ENCODE measurements around the gene IL1RAPL1. TPM values are rescaled to one million over a fixed set of nuclear protein-coding genes. Genes with fewer than 3 reads are reported as not detected.
A peak's percentile ranks its signal among the peaks of the same experiment; 100 is the strongest.

IL1RAPL1 gene
- total and polyA plus RNA-seq, 2 donors (not counting 3 experiments of a cell fraction or from before 2014, with no cell fraction given): 0.79 to 1.3 TPM

DNA sequence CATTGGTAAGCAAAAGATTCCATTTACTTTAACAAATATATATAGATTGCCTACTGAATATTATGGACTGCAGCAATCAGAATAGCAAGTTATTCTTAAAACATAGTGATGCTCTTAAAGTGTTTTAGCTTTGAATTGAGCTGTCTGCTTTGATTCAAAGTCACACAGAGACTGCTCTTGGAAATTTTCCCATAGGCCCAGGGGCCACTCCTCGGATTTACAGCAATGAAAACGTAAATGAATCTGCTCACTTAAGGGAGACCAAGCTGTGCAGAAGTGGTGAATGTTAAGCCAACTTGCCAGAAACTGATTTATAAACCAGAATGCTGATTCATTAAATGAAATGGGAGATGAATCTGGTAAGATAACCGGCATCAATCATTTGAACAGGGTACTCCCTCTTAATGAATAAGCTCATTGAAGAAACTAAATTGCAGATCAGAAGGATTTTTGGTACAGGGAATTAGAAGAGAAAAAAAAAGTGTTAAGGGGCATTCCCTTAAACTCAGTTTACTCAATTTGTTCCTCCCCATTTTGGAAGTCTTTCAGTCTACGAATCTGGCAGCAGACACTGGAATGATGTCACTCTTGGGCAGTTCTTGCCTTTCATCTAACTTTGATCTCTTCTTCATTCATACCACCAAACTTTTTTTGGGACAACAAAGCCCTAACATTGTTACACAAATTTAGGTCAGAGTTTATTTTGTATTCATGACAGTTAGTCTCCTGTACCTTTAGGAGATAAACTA is 1264.8 kb downstream of the IL1RAPL1 start:
- Histone ChIP-seq H3K4me3 (replicated peaks in 1 of 3; ENCODE audit: insufficient read depth in 1 of 3, low read depth in 1 of 3, low read length in 3 of 3) (no peak overlapping the region), H3K27ac (ENCODE audit: insufficient read depth, low read depth, low read length) (no peak overlapping the region), H3K4me1 (ENCODE audit: control insufficient read depth, extremely low read depth, insufficient read depth, low read length) (no peaks in the 10 kb centered on the region), H3K79me2 (ENCODE audit: control insufficient read depth, insufficient read depth, low read length) (no peaks in the 10 kb centered on the region), H4K20me1 (replicated peaks; ENCODE audit: control insufficient read depth, extremely low read depth, insufficient read depth, low read length) (no peaks in the 10 kb centered on the region), H2AFZ (ENCODE audit: low read depth, low read length) (no peak overlapping the region), H3K27me3 (ENCODE audit: control insufficient read depth in 2 of 2, insufficient read depth in 2 of 2, low read length in 2 of 2) (no peaks in the 10 kb centered on the region), H3K9me1 (replicated peaks; ENCODE audit: control insufficient read depth, extremely low read depth, insufficient read depth, low read length) (no peaks in the 10 kb centered on the region), H3K36me3 (ENCODE audit: control insufficient read depth in 2 of 2, extremely low read depth in 1 of 2, insufficient read depth in 2 of 2, low read length in 2 of 2) (no peaks in the 10 kb centered on the region), H3K4me2 (ENCODE audit: insufficient read depth, low read length) (no peak overlapping the region), H3K9ac (replicated peaks; ENCODE audit: extremely low read depth, insufficient read depth, low read length) (no peak overlapping the region), H3K9me3 (replicated peaks; ENCODE audit: control insufficient read depth, insufficient read depth, low read length) (no peaks in the 10 kb centered on the region)
- BruUV-seq (replicated peaks): no TSS peak
- dilution Hi-C loops (cut with MboI; ENCODE audit: extremely low pct_ligation_motif_present, low sequenced_read_pairs) (no loop called here), intact Hi-C loops (cut with micrococcal nuclease) (no loop called here)
- DNase-seq (ENCODE audit: low read depth, low spot score): no peak
- TF ChIP-seq FOS (IDR thresholded peaks at IDR 0.05; ENCODE audit: borderline replicate concordance, insufficient read depth, low read length): no peak
- TF ChIP-seq GATA2 (IDR thresholded peaks at IDR 0.05; ENCODE audit: insufficient read depth, insufficient read length, low read depth, low read length): no peak
- no peak for TF ChIP-seq POLR2A (IDR thresholded peaks at IDR 0.05; ENCODE audit: low read depth, low read length)
- TF ChIP-seq MYC (IDR thresholded peaks at IDR 0.05; ENCODE audit: low read depth, low read length): no peak
- TF ChIP-seq EZH2 (IDR thresholded peaks at IDR 0.05; ENCODE audit: borderline replicate concordance, low read depth, low read length, severe bottlenecking): no peak
- TF ChIP-seq JUN (IDR thresholded peaks at IDR 0.05; ENCODE audit: borderline replicate concordance, insufficient read depth, insufficient read length, low read depth): no peak
- TF ChIP-seq, protein P1, sequence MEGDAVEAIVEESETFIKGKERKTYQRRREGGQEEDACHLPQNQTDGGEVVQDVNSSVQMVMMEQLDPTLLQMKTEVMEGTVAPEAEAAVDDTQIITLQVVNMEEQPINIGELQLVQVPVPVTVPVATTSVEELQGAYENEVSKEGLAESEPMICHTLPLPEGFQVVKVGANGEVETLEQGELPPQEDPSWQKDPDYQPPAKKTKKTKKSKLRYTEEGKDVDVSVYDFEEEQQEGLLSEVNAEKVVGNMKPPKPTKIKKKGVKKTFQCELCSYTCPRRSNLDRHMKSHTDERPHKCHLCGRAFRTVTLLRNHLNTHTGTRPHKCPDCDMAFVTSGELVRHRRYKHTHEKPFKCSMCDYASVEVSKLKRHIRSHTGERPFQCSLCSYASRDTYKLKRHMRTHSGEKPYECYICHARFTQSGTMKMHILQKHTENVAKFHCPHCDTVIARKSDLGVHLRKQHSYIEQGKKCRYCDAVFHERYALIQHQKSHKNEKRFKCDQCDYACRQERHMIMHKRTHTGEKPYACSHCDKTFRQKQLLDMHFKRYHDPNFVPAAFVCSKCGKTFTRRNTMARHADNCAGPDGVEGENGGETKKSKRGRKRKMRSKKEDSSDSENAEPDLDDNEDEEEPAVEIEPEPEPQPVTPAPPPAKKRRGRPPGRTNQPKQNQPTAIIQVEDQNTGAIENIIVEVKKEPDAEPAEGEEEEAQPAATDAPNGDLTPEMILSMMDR (IDR thresholded peaks at IDR 0.05; ENCODE audit: extremely low read depth in 1 of 2, insufficient read depth in 1 of 2, low read depth in 1 of 2, low read length in 2 of 2): no peak
- TF ChIP-seq, protein P2, sequence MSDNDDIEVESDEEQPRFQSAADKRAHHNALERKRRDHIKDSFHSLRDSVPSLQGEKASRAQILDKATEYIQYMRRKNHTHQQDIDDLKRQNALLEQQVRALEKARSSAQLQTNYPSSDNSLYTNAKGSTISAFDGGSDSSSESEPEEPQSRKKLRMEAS (IDR thresholded peaks at IDR 0.05; ENCODE audit: insufficient read depth, insufficient read length): no peak
- TF ChIP-seq POLR2AphosphoS5 (IDR thresholded peaks at IDR 0.05; ENCODE audit: insufficient read depth, low read depth, low read length): no peak
- FAIRE-seq: peak; percentile 46
- ChIA-PET POLR2A (no interaction called here), CTCF (no interaction called here)

Measured in endothelial cell of umbilical vein (primary cell).